ENCODE results near the gene NREP.

Gene NREP

GRCh38 chr5:111746791-111747190 is 10.2 kb downstream of the NREP start:
- TF ChIP-seq POLR2A (IDR thresholded peaks at IDR 0.05; ENCODE audit: low read depth, low read length) (no peak), POLR2AphosphoS5 (IDR thresholded peaks at IDR 0.05; ENCODE audit: low read depth, low read length) (no peak), TAF1 (IDR thresholded peaks at IDR 0.05; ENCODE audit: borderline replicate concordance, low read depth, low read length) (no peak)
- DNase-seq (ENCODE audit: insufficient read length) (no peak), FAIRE-seq (no peak)

GRCh38 chr5:111745075-111745739 is 11.8 kb downstream of the NREP start:
- FAIRE-seq (no peak), DNase-seq (ENCODE audit: insufficient read length) (no peak)
- TF ChIP-seq TAF1 (IDR thresholded peaks at IDR 0.05; ENCODE audit: borderline replicate concordance, low read depth, low read length): no peak
- no peak for TF ChIP-seq POLR2A (IDR thresholded peaks at IDR 0.05; ENCODE audit: low read depth, low read length)
- TF ChIP-seq POLR2AphosphoS5 (IDR thresholded peaks at IDR 0.05; ENCODE audit: low read depth, low read length): no peak

GRCh38 chr5:111744455-111744854 is 12.5 kb downstream of the NREP start:
- TF ChIP-seq TAF1 (IDR thresholded peaks at IDR 0.05; ENCODE audit: borderline replicate concordance, low read depth, low read length) (no peak), POLR2A (IDR thresholded peaks at IDR 0.05; ENCODE audit: low read depth, low read length) (no peak), POLR2AphosphoS5 (IDR thresholded peaks at IDR 0.05; ENCODE audit: low read depth, low read length) (no peak)
- DNase-seq (ENCODE audit: insufficient read length) (no peak), FAIRE-seq (no peak)

DNA sequence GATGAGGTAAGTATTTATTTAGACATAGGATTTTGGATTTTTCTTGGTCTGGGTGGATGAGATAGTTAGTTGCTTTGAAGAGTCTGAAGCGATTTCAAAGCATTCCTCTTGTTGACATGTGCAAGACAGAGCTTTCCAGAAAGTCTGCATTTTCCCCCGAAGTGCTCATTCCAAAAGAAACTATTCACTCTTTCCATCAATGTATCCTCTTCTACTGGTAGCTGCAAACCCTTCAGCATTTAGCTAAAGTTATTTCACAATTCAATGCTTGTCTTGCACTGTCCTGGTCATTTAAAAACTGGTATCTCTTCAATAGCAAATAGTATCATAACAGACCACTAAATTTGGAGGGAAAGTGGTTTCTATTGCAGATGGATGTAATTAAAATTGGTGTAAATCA is 13.0 kb downstream of the NREP start:
- no peak for FAIRE-seq
- TF ChIP-seq TAF1 (IDR thresholded peaks at IDR 0.05; ENCODE audit: borderline replicate concordance, low read depth, low read length) (no peak), POLR2A (IDR thresholded peaks at IDR 0.05; ENCODE audit: low read depth, low read length) (no peak), POLR2AphosphoS5 (IDR thresholded peaks at IDR 0.05; ENCODE audit: low read depth, low read length) (no peak)
- DNase-seq (ENCODE audit: insufficient read length): no peak

DNA sequence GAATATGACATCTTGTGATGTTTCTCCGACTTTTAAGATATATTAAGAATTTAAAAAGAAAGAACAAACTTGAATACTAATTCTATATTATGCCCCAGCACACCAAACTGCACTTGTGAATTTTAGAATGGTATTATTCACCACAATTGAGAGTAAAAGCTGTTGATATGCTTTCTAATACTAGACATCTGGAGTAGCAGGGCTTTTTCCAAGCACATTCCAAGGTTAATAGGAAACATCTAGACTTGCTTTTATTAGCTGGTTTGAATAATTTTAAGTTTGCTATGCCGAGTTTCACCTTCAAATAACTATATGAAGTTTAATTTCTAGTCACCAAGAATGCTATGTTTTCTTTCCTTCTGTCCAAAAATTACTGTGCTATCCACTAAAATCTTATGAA is 13.5 kb downstream of the NREP start:
- TF ChIP-seq POLR2AphosphoS5 (IDR thresholded peaks at IDR 0.05; ENCODE audit: low read depth, low read length) (no peak), TAF1 (IDR thresholded peaks at IDR 0.05; ENCODE audit: borderline replicate concordance, low read depth, low read length) (no peak), POLR2A (IDR thresholded peaks at IDR 0.05; ENCODE audit: low read depth, low read length) (no peak)
- DNase-seq (ENCODE audit: insufficient read length) (no peak), FAIRE-seq (no peak)

GRCh38 chr5:111742177-111742994 is 14.6 kb downstream of the NREP start:
- DNase-seq (ENCODE audit: insufficient read length) (no peak), FAIRE-seq (peak; percentile 33)
- no peak for TF ChIP-seq TAF1 (IDR thresholded peaks at IDR 0.05; ENCODE audit: borderline replicate concordance, low read depth, low read length)

- FAIRE-seq (peak; percentile 73), DNase-seq (ENCODE audit: insufficient read length) (no peak)
- TF ChIP-seq TAF1 (IDR thresholded peaks at IDR 0.05; ENCODE audit: borderline replicate concordance, low read depth, low read length): no peak
- no peak for TF ChIP-seq POLR2A (IDR thresholded peaks at IDR 0.05; ENCODE audit: low read depth, low read length)
- TF ChIP-seq POLR2AphosphoS5 (IDR thresholded peaks at IDR 0.05; ENCODE audit: low read depth, low read length): no peak
These were observed 15.7 kb downstream of the NREP start for GRCh38 chr5:111741278-111741677.

DNA sequence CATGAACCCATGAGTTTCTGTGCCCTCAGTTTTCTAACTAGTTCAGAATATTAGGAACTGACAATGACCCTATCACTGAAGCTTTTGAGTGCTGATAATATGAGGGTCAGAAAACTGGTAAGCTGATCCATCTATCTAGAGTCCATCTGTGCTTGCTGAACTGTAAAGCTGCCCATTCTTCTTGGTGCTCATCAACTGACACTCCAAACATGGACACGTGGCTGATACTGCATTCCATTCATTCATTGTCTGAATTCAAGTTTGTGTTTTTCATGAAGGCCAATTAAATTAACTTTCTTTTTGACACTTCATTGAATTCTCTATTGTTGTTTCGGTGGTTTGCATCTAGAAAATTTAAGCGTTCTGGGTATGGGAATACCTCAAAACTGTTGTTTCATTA is 17.6 kb downstream of the NREP start:
- FAIRE-seq: no peak
- TF ChIP-seq POLR2A (IDR thresholded peaks at IDR 0.05; ENCODE audit: low read depth, low read length) (no peak), POLR2AphosphoS5 (IDR thresholded peaks at IDR 0.05; ENCODE audit: low read depth, low read length) (no peak), TAF1 (IDR thresholded peaks at IDR 0.05; ENCODE audit: borderline replicate concordance, low read depth, low read length) (no peak)
- no peak for DNase-seq (ENCODE audit: insufficient read length)

- FAIRE-seq: no peak
- TF ChIP-seq TAF1 (IDR thresholded peaks at IDR 0.05; ENCODE audit: borderline replicate concordance, low read depth, low read length): no peak
- TF ChIP-seq POLR2AphosphoS5 (IDR thresholded peaks at IDR 0.05; ENCODE audit: low read depth, low read length): no peak
- no peak for TF ChIP-seq POLR2A (IDR thresholded peaks at IDR 0.05; ENCODE audit: low read depth, low read length)
- DNase-seq (ENCODE audit: insufficient read length): no peak
These were observed 18.9 kb downstream of the NREP start for GRCh38 chr5:111738118-111738517.

GRCh38 chr5:111737716-111738115 is 19.3 kb downstream of the NREP start:
- TF ChIP-seq TAF1 (IDR thresholded peaks at IDR 0.05; ENCODE audit: borderline replicate concordance, low read depth, low read length) (no peak), POLR2AphosphoS5 (IDR thresholded peaks at IDR 0.05; ENCODE audit: low read depth, low read length) (no peak), POLR2A (IDR thresholded peaks at IDR 0.05; ENCODE audit: low read depth, low read length) (no peak)
- DNase-seq (ENCODE audit: insufficient read length): no peak
- FAIRE-seq: no peak

DNA sequence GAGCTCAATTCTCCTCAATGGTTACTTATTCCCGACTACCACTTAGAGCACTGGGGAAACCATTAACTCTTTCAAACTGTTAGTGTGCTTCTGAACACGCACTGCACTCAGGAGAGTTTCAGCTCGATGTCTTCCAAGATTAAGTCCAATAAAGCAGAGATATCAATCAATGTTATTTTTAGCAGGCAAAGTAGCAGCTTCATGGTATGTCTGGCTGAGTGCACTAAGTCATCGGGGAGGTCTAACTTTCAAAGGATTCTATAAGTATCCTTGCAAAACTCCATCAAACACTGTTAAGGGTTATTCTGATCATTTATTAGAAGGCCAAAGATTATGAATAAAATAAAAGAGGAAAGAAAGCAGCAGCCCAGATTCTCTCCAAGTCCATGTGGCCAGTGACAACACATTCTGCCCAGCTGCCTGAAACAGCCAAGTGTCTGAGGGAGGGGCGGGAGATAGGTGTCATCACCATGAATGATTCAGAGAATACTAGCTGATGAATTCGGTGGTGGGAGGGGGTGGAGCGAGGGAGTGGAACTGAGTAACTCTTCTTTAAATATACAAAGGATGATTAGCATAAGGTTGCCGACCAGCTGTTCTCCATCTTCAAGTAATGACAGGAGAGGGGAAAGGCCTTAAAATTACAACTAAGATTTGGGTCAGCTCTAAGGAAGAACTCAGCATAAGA is 21.3 kb downstream of the NREP start:
- FAIRE-seq (no peak), DNase-seq (ENCODE audit: insufficient read length) (no peak)
- TF ChIP-seq POLR2A (IDR thresholded peaks at IDR 0.05; ENCODE audit: low read depth, low read length): no peak
- TF ChIP-seq POLR2AphosphoS5 (IDR thresholded peaks at IDR 0.05; ENCODE audit: low read depth, low read length): no peak
- TF ChIP-seq TAF1 (IDR thresholded peaks at IDR 0.05; ENCODE audit: borderline replicate concordance, low read depth, low read length): no peak
